Breast epithelium (tissue), 3 donors: ENCODE results near the gene KLHL26.

ENCODE experiments used
- POLR2A ChIP-seq: fragments of 450-650 bp; IDR thresholded peaks from one replicate; pipeline ENCODE4 v1.6.1; 2016; ENCODE audit warnings: antibody characterized with exemption, mild to moderate bottlenecking, moderate library complexity
- POLR2AphosphoS5 ChIP-seq, 3 donors: sonication (generic); formaldehyde crosslinking; IDR thresholded peaks; one replicate each; pipeline ENCODE4 v1.6.1; 2017; ENCODE audit warnings: antibody characterized with exemption in 3 of 3
- TF ChIP-seq, protein P1 (sequence below), 3 donors: fragments of 450-650 bp; IDR thresholded peaks; one replicate each; pipeline ENCODE4 v1.5.1; 2016 to 2017; ENCODE audit warnings: antibody characterized with exemption in 3 of 3, mild to moderate bottlenecking in 3 of 3, moderate library complexity in 3 of 3

- TF ChIP-seq POLR2A (no peak), POLR2AphosphoS5 (IDR thresholded peaks at IDR 0.05) (no peak)
- TF ChIP-seq, protein P1, sequence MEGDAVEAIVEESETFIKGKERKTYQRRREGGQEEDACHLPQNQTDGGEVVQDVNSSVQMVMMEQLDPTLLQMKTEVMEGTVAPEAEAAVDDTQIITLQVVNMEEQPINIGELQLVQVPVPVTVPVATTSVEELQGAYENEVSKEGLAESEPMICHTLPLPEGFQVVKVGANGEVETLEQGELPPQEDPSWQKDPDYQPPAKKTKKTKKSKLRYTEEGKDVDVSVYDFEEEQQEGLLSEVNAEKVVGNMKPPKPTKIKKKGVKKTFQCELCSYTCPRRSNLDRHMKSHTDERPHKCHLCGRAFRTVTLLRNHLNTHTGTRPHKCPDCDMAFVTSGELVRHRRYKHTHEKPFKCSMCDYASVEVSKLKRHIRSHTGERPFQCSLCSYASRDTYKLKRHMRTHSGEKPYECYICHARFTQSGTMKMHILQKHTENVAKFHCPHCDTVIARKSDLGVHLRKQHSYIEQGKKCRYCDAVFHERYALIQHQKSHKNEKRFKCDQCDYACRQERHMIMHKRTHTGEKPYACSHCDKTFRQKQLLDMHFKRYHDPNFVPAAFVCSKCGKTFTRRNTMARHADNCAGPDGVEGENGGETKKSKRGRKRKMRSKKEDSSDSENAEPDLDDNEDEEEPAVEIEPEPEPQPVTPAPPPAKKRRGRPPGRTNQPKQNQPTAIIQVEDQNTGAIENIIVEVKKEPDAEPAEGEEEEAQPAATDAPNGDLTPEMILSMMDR (IDR thresholded peaks at IDR 0.05) = no peak
Observed at GRCh38 chr19:18651733-18652132, 14.9 kb downstream of the KLHL26 start.
